GM21423 (cell line): ENCODE data around the gene SLC15A4.
"Not testable (repeated sequence)": the region's sequence is repeated elsewhere in the genome, so short reads cannot be mapped to it uniquely, and the experiment has no call there.

Experiments used
- ATAC-seq: cut with Tn5 transposase; IDR thresholded peaks from one replicate; pipeline ENCODE4 v1.9.1; 2021; ENCODE audit warnings: mild to moderate bottlenecking, moderate library complexity; ENCODE audit not compliant: unreplicated experiment

Gene SLC15A4

GRCh38 chr12:128823916-128824839 is at the start of gene SLC15A4:
TSS of gene SLC15A4 (minus strand) at chr12:128823958. CDS start at chr12:128823943, 15 bp downstream.
- peak; percentile 74 for ATAC-seq

GRCh38 chr12:128872303-128872702 is 48.5 kb upstream of the SLC15A4 start:
- no peak for ATAC-seq

- ATAC-seq, result no peak
These were observed 47.7 kb upstream of the SLC15A4 start for GRCh38 chr12:128871516-128871892.

GRCh38 chr12:128867466-128867865 is 43.7 kb upstream of the SLC15A4 start:
- ATAC-seq, result no peak

- no peak for ATAC-seq
These were observed 40.9 kb upstream of the SLC15A4 start for GRCh38 chr12:128864516-128865186.

- ATAC-seq, result no peak
These were observed 40.2 kb upstream of the SLC15A4 start for GRCh38 chr12:128863957-128864356.

- ATAC-seq, result no peak
These were observed 37.7 kb upstream of the SLC15A4 start for GRCh38 chr12:128861226-128862016.

- no peak for ATAC-seq
These were observed 35.6 kb upstream of the SLC15A4 start for GRCh38 chr12:128859311-128859710.

GRCh38 chr12:128857133-128857763 is 33.5 kb upstream of the SLC15A4 start:
- no peak for ATAC-seq

- no peak for ATAC-seq
These were observed 33.0 kb upstream of the SLC15A4 start for GRCh38 chr12:128856791-128857078.

GRCh38 chr12:128856035-128856790 is 32.5 kb upstream of the SLC15A4 start:
- no peak for ATAC-seq

- peak; percentile 40 for ATAC-seq
These were observed 29.9 kb upstream of the SLC15A4 start for GRCh38 chr12:128853600-128854197.

GRCh38 chr12:128852885-128853599 is 29.3 kb upstream of the SLC15A4 start, which contains the start of gene GLT1D1:
TSS of gene GLT1D1 (plus strand) at chr12:128853478. CDS start at chr12:128853582, 104 bp downstream.
- ATAC-seq, result peak; percentile 36

GRCh38 chr12:128852026-128852698 is 28.4 kb upstream of the SLC15A4 start:
- ATAC-seq, result no peak

- not testable (repeated sequence) for ATAC-seq
These were observed 27.7 kb upstream of the SLC15A4 start for GRCh38 chr12:128851429-128851828.

- ATAC-seq, result no peak
These were observed 26.6 kb upstream of the SLC15A4 start for GRCh38 chr12:128850400-128850799.

GRCh38 chr12:128849806-128850205 is 26.0 kb upstream of the SLC15A4 start:
- ATAC-seq, result not testable (repeated sequence)

- ATAC-seq, result no peak
These were observed 24.6 kb upstream of the SLC15A4 start for GRCh38 chr12:128848371-128848770.
